OCI-LY7 (cell line): ENCODE results near the gene MCF2L2.

Source experiments
- CTCF ChIP-seq: fragments of 200-600 bp; sonication (generic); conservative IDR thresholded peaks from 2 replicates; pipeline ENCODE4 v1.5.1; 2014; ENCODE audit warnings: mild to moderate bottlenecking, antibody characterized with exemption, low read length, moderate library complexity, mixed read lengths
- EZH2phosphoT487 ChIP-seq: fragments of 200-600 bp; sonication (generic); IDR thresholded peaks from 2 replicates; pipeline ENCODE4 v1.6.1; 2018; ENCODE audit warnings: low read depth, borderline replicate concordance, mild to moderate bottlenecking, mixed run types, antibody characterized with exemption, low read length, moderate library complexity, mixed read lengths

- no peak for TF ChIP-seq CTCF
- no peak for TF ChIP-seq EZH2phosphoT487
Observed at GRCh38 chr3:183134844-183135243, 293.6 kb downstream of the MCF2L2 start.
